HG02678 (cell line): ENCODE data around the gene ZNF32.
A peak's percentile ranks its signal among the peaks of the same experiment; 100 is the strongest.

Experiments
- ATAC-seq: cut with Tn5 transposase; IDR thresholded peaks from one replicate; pipeline ENCODE4 v1.9.1; 2021; ENCODE audit warnings: mild to moderate bottlenecking, moderate library complexity; ENCODE audit not compliant: unreplicated experiment

The ZNF32 gene

GRCh38 chr10:43648398-43649184, at the start of gene ZNF32:
Gene ZNF32 (minus strand): TSS chr10:43648881. CDS start chr10:43646133, 2,748 bp downstream.
- ATAC-seq, result peak; percentile 99

GRCh38 chr10:43698156-43698555, 49.5 kb upstream of the ZNF32 start:
- ATAC-seq, result no peak

GRCh38 chr10:43696909-43697483, 48.3 kb upstream of the ZNF32 start:
- no peak for ATAC-seq

- no peak for ATAC-seq
Observed at GRCh38 chr10:43695730-43696129, 47.0 kb upstream of the ZNF32 start.

- ATAC-seq, result no peak
Observed at GRCh38 chr10:43695321-43695720, 46.6 kb upstream of the ZNF32 start.

- no peak for ATAC-seq
Observed at GRCh38 chr10:43694526-43694925, 45.8 kb upstream of the ZNF32 start.

GRCh38 chr10:43693602-43694001, 44.9 kb upstream of the ZNF32 start:
- no peak for ATAC-seq

GRCh38 chr10:43692051-43692825, 43.6 kb upstream of the ZNF32 start:
- ATAC-seq, result no peak

- ATAC-seq, result no peak
Observed at GRCh38 chr10:43691485-43691884, 42.8 kb upstream of the ZNF32 start.

GRCh38 chr10:43689955-43690771, 41.5 kb upstream of the ZNF32 start:
- ATAC-seq, result peak; percentile 99

GRCh38 chr10:43689618-43689954, 40.9 kb upstream of the ZNF32 start:
- ATAC-seq, result peak; percentile 32

GRCh38 chr10:43689007-43689491, 40.4 kb upstream of the ZNF32 start:
- ATAC-seq, result no peak

GRCh38 chr10:43688348-43688892, 39.7 kb upstream of the ZNF32 start:
- ATAC-seq, result no peak

- ATAC-seq, result no peak
Observed at GRCh38 chr10:43687373-43687772, 38.7 kb upstream of the ZNF32 start.

- no peak for ATAC-seq
Observed at GRCh38 chr10:43686414-43686813, 37.7 kb upstream of the ZNF32 start.

GRCh38 chr10:43685744-43686143, 37.1 kb upstream of the ZNF32 start:
- no peak for ATAC-seq

GRCh38 chr10:43684292-43684559, 35.5 kb upstream of the ZNF32 start:
- no peak for ATAC-seq

- ATAC-seq, result no peak
Observed at GRCh38 chr10:43683451-43684291, 35.0 kb upstream of the ZNF32 start.

- no peak for ATAC-seq
Observed at GRCh38 chr10:43682956-43683355, 34.3 kb upstream of the ZNF32 start.

GRCh38 chr10:43681721-43682120, 33.0 kb upstream of the ZNF32 start:
- ATAC-seq, result no peak
